ENCODE measurements around the gene SERPINA10.

DNA sequence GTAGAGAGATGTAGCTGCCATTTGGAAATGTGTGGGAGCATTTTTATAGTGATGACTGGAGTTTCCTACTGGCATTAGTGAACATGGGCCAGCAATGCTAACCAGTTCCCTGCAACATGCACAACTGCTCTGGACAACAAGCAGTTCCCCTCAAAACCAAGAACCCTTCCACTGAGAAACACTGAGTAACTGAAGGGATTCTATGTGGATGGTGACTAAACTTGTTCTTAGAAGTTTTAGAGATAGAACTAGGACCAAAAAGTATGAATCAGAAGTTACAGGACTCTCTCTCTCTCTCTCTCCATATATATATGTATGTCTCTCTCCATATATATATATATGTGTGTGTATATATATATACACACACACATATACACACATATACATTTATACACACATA is 7.9 kb downstream of the SERPINA10 start:
- TF ChIP-seq, protein P1, sequence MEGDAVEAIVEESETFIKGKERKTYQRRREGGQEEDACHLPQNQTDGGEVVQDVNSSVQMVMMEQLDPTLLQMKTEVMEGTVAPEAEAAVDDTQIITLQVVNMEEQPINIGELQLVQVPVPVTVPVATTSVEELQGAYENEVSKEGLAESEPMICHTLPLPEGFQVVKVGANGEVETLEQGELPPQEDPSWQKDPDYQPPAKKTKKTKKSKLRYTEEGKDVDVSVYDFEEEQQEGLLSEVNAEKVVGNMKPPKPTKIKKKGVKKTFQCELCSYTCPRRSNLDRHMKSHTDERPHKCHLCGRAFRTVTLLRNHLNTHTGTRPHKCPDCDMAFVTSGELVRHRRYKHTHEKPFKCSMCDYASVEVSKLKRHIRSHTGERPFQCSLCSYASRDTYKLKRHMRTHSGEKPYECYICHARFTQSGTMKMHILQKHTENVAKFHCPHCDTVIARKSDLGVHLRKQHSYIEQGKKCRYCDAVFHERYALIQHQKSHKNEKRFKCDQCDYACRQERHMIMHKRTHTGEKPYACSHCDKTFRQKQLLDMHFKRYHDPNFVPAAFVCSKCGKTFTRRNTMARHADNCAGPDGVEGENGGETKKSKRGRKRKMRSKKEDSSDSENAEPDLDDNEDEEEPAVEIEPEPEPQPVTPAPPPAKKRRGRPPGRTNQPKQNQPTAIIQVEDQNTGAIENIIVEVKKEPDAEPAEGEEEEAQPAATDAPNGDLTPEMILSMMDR (IDR thresholded peaks at IDR 0.05), result no peak
- TF ChIP-seq POLR2A (IDR thresholded peaks at IDR 0.05) (no peak), EP300 (IDR thresholded peaks at IDR 0.05) (no peak)
